Activated CD4-positive, alpha-beta memory T cell treated with anti-CD3 and anti-CD28 coated beads for 36 hours (primary cell): ENCODE data around the gene LRRC28. TPM values are rescaled to one million over a fixed set of nuclear protein-coding genes. Genes with fewer than 3 reads are reported as not detected.
"Not testable (repeated sequence)": the region's sequence is repeated elsewhere in the genome, so short reads cannot be mapped to it uniquely, and the experiment has no call there.

Source experiments
- CTCF ChIA-PET: fragments of 350-600 bp; sonication (Branson Sonifier 250); formaldehyde crosslinking; loops from one replicate; lab custom pipeline; 2021; ENCODE audit warnings: antibody characterized with exemption, inconsistent platforms; lab: Charles Lee
- POLR2A ChIA-PET: fragments of 350-600 bp; sonication (Branson Sonifier 250); formaldehyde crosslinking; loops from one replicate; lab custom pipeline; 2021; ENCODE audit warnings: antibody characterized with exemption; lab: Charles Lee
- DNase-seq: peaks from one replicate; pipeline ENCODE4 v3.0.0-alpha.2; 2020
- H3K27ac Mint-ChIP-seq: one replicate; pipeline ENCODE4 v1.8.0; 2021; ENCODE audit warnings: mixed read lengths
- H3K27me3 Mint-ChIP-seq: one replicate; pipeline ENCODE4 v1.8.0; 2021; ENCODE audit warnings: mixed read lengths
- H3K36me3 Mint-ChIP-seq: one replicate; pipeline ENCODE4 v1.8.0; 2021; ENCODE audit warnings: mixed read lengths
- H3K4me1 Mint-ChIP-seq: one replicate; pipeline ENCODE4 v1.8.0; 2021; ENCODE audit warnings: low read depth, mixed read lengths
- H3K4me3 Mint-ChIP-seq: one replicate; pipeline ENCODE4 v1.8.0; 2021; ENCODE audit warnings: mild to moderate bottlenecking, mixed read lengths
- H3K9me3 Mint-ChIP-seq: one replicate; pipeline ENCODE4 v1.8.0; 2021; ENCODE audit warnings: mixed read lengths
- intact Hi-C: fragments of 100-400 bp; cut with micrococcal nuclease; formaldehyde crosslinking; loops from one replicate; pipeline ENCODE4 v1.15.1; 2023
- total RNA-seq, 2 experiments: library from RNA; stranded (reverse); gene quantifications; one replicate each; pipeline ENCODE4 v1.2.3, GENCODE V29; 2021

LRRC28 gene
- total RNA-seq, 2 experiments from 2014 or later: 21.5 to 22.6 TPM

GRCh38 chr15:99385865-99386264 is 134.6 kb downstream of the LRRC28 start:
- Mint-ChIP-seq H3K27ac (no peak overlapping the region), H3K27me3 (no peaks in the 10 kb centered on the region), H3K36me3 (peaks cover 15% of the 10 kb centered on the region), H3K4me1 (peaks cover 14% of the 10 kb centered on the region), H3K9me3 (peaks cover 8% of the 10 kb centered on the region), H3K4me3 (no peak overlapping the region)
- no peak for DNase-seq
- intact Hi-C loops: no loop called here
- ChIA-PET CTCF (interaction anchor here (1.1 kb wide), 1 partner anchor 114 kb away, joined by 4 read pairs; no protein-coding TSS in a partner anchor), POLR2A (no interaction called here)

- Mint-ChIP-seq H3K9me3 (peaks cover 14% of the 10 kb centered on the region), H3K36me3 (peaks cover 13% of the 10 kb centered on the region), H3K4me3 (no peak overlapping the region), H3K27ac (no peak overlapping the region), H3K4me1 (peaks cover 14% of the 10 kb centered on the region), H3K27me3 (no peaks in the 10 kb centered on the region)
- DNase-seq: no peak
- ChIA-PET CTCF (no interaction called here), POLR2A (no interaction called here)
- intact Hi-C loops: no loop called here
Observed at GRCh38 chr15:99386391-99386790, 135.1 kb downstream of the LRRC28 start.

- DNase-seq: no peak
Observed at GRCh38 chr15:99387421-99388168, 136.3 kb downstream of the LRRC28 start.

GRCh38 chr15:99390667-99391066 is 139.4 kb downstream of the LRRC28 start:
- no peak for DNase-seq
- Mint-ChIP-seq H3K4me1 (peaks cover 11% of the 10 kb centered on the region), H3K27me3 (peaks cover 2% of the 10 kb centered on the region), H3K27ac (no peak overlapping the region), H3K36me3 (peaks cover 11% of the 10 kb centered on the region), H3K9me3 (peaks cover 43% of the 10 kb centered on the region), H3K4me3 (no peak overlapping the region)
- ChIA-PET CTCF (interaction anchor here (1.6 kb wide), 1 partner anchor 314 kb away, joined by 4 read pairs; no protein-coding TSS in a partner anchor), POLR2A (no interaction called here)
- intact Hi-C loops: no loop called here

More at GRCh38 chr15:99387421-99388168, 136.3 kb downstream of the LRRC28 start:
- Mint-ChIP-seq H3K9me3 (peaks cover 24% of the 10 kb centered on the region), H3K27me3 (no peaks in the 10 kb centered on the region), H3K4me3 (no peak overlapping the region), H3K4me1 (peaks cover 14% of the 10 kb centered on the region), H3K27ac (no peak overlapping the region), H3K36me3 (peaks cover 13% of the 10 kb centered on the region)
- ChIA-PET POLR2A (no interaction called here), CTCF (no interaction called here)
- intact Hi-C loops: no loop called here

- Mint-ChIP-seq H3K4me3 (no peak overlapping the region), H3K4me1 (peaks cover 2% of the 10 kb centered on the region), H3K27ac (no peak overlapping the region), H3K27me3 (peaks cover 2% of the 10 kb centered on the region), H3K9me3 (peaks cover 43% of the 10 kb centered on the region), H3K36me3 (peaks cover 5% of the 10 kb centered on the region)
- DNase-seq: no peak
- POLR2A ChIA-PET: interaction anchor here (1.1 kb wide), 1 partner anchor 13 kb away, joined by 3 read pairs; no protein-coding TSS in a partner anchor
- intact Hi-C loops: no loop called here
- CTCF ChIA-PET: no interaction called here
Observed at GRCh38 chr15:99393641-99394040, 142.4 kb downstream of the LRRC28 start.

GRCh38 chr15:99396375-99396774 is 145.1 kb downstream of the LRRC28 start:
- intact Hi-C loops: no loop called here
- Mint-ChIP-seq H3K4me1 (peaks cover 2% of the 10 kb centered on the region), H3K9me3 (peaks cover 29% of the 10 kb centered on the region), H3K4me3 (no peak overlapping the region), H3K36me3 (no peaks in the 10 kb centered on the region), H3K27ac (no peak overlapping the region), H3K27me3 (peaks cover 2% of the 10 kb centered on the region)
- ChIA-PET POLR2A (no interaction called here), CTCF (no interaction called here)
- DNase-seq: no peak

GRCh38 chr15:99399061-99399460 is 147.8 kb downstream of the LRRC28 start:
- Mint-ChIP-seq H3K4me3 (no peak overlapping the region), H3K27me3 (peaks cover 2% of the 10 kb centered on the region), H3K36me3 (no peaks in the 10 kb centered on the region), H3K27ac (no peak overlapping the region), H3K4me1 (no peaks in the 10 kb centered on the region), H3K9me3 (peaks cover 7% of the 10 kb centered on the region)
- no peak for DNase-seq
- POLR2A ChIA-PET: interaction anchor here (0.5 kb wide), 1 partner anchor 22 kb away, joined by 3 read pairs; no protein-coding TSS in a partner anchor
- CTCF ChIA-PET: no interaction called here
- intact Hi-C loops: no loop called here

DNA sequence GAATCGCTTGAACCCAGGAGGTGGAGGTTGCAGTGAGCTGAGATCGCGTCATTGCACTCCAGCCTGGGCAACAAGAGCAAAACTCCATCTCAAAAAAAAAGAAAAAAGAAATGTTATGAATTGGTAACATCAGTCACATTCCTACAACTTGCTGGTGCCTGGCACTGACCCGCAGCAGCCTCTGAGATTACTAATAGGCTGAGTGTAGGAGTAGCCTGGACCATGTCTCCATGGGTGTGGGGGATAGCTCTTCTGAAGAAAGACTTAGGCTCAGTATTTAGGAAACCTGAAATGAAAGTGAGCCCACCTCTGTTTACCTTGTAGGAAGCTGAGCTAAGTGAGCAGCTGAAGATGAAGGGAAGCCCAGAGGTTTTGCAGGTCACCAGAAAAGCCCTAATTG is 148.3 kb downstream of the LRRC28 start:
- H3K9me3 Mint-ChIP-seq: peaks cover 2% of the 10 kb centered on the region
- no peak overlapping the region for H3K4me3 Mint-ChIP-seq
- H3K36me3 Mint-ChIP-seq: no peaks in the 10 kb centered on the region
- no peaks in the 10 kb centered on the region for H3K27me3 Mint-ChIP-seq
- intact Hi-C loops: no loop called here
- no peak overlapping the region for H3K27ac Mint-ChIP-seq
- ChIA-PET POLR2A (interaction anchor here (0.5 kb wide), 1 partner anchor 22 kb away, joined by 3 read pairs; no protein-coding TSS in a partner anchor), CTCF (no interaction called here)
- no peaks in the 10 kb centered on the region for H3K4me1 Mint-ChIP-seq
- no peak for DNase-seq

DNA sequence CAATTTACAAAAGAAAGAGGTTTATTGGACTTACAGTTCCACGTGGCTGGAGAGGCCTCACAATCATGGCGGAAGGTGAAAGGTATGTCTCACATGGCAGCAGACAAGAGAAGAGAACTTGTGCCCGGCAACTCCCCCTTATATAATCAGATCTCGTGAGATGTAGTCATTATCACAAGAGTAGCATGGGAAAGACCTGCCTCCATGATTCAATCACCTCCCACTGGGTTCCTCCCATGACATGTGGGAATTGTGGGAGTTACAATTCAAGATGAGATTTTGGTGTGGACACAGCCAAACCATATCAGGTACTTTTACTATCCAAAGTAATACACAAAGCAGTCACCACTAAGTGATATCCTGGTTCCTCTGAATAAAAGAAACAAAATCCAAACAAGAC is 149.9 kb downstream of the LRRC28 start:
- POLR2A ChIA-PET, H3K27me3 Mint-ChIP-seq, CTCF ChIA-PET, intact Hi-C loops, H3K27ac Mint-ChIP-seq, H3K36me3 Mint-ChIP-seq, H3K9me3 Mint-ChIP-seq, H3K4me1 Mint-ChIP-seq, H3K4me3 Mint-ChIP-seq, DNase-seq: not testable (repeated sequence)

- POLR2A ChIA-PET: no interaction called here
- H3K27me3 Mint-ChIP-seq: no peaks in the 10 kb centered on the region
- DNase-seq: no peak
- CTCF ChIA-PET: no interaction called here
- intact Hi-C loops: no loop called here
- no peaks in the 10 kb centered on the region for H3K4me1 Mint-ChIP-seq
- H3K4me3 Mint-ChIP-seq: no peak overlapping the region
- no peaks in the 10 kb centered on the region for H3K9me3 Mint-ChIP-seq
- H3K27ac Mint-ChIP-seq: no peak overlapping the region
- no peaks in the 10 kb centered on the region for H3K36me3 Mint-ChIP-seq
Observed at GRCh38 chr15:99402014-99402729, 150.9 kb downstream of the LRRC28 start.

- Mint-ChIP-seq H3K36me3 (no peaks in the 10 kb centered on the region), H3K9me3 (no peaks in the 10 kb centered on the region), H3K27ac (no peak overlapping the region), H3K4me1 (no peaks in the 10 kb centered on the region), H3K4me3 (no peak overlapping the region), H3K27me3 (no peaks in the 10 kb centered on the region)
- ChIA-PET POLR2A (no interaction called here), CTCF (no interaction called here)
- no peak for DNase-seq
- intact Hi-C loops: no loop called here
Observed at GRCh38 chr15:99403597-99403996, 152.3 kb downstream of the LRRC28 start.

GRCh38 chr15:99404454-99404853 is 153.2 kb downstream of the LRRC28 start:
- no peak overlapping the region for H3K27ac Mint-ChIP-seq
- DNase-seq: no peak
- ChIA-PET POLR2A (no interaction called here), CTCF (no interaction called here)
- no peaks in the 10 kb centered on the region for H3K4me1 Mint-ChIP-seq
- no peak overlapping the region for H3K4me3 Mint-ChIP-seq
- H3K36me3 Mint-ChIP-seq: no peaks in the 10 kb centered on the region
- H3K9me3 Mint-ChIP-seq: no peaks in the 10 kb centered on the region
- no peaks in the 10 kb centered on the region for H3K27me3 Mint-ChIP-seq
- intact Hi-C loops: no loop called here
